ENCODE data around the gene NCOA4.
A peak's percentile ranks its signal among the peaks of the same experiment; 100 is the strongest.
"Not testable (repeated sequence)": the region's sequence is repeated elsewhere in the genome, so short reads cannot be mapped to it uniquely, and the experiment has no call there.

Gene NCOA4

DNA sequence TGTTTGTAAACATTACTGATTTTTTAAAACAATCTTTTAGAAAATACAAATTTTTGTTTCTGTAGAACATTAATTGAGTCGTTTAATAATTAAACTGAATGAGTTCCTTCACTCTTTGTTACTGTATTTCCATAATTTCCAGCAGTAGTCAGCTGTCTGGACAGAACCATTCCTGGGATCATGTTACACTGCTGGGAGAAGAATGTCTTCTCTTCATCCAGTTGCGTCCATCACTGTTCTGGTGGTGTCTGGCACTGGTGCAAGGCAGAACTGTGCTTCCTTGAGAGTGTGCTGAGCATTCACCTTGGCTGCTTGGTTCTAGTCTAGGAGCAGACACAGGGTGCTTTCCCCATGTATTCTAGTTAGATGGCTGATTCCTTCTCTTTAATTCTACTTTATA is 46.0 kb downstream of the NCOA4 start:
- not testable (repeated sequence) for ATAC-seq, H3K27ac Mint-ChIP-seq, H3K9me3 Mint-ChIP-seq, H3K27me3 Mint-ChIP-seq, H3K4me1 Mint-ChIP-seq, H3K4me3 Mint-ChIP-seq
- H3K36me3 Mint-ChIP-seq = peaks cover 14% of the 10 kb centered on the region

DNA sequence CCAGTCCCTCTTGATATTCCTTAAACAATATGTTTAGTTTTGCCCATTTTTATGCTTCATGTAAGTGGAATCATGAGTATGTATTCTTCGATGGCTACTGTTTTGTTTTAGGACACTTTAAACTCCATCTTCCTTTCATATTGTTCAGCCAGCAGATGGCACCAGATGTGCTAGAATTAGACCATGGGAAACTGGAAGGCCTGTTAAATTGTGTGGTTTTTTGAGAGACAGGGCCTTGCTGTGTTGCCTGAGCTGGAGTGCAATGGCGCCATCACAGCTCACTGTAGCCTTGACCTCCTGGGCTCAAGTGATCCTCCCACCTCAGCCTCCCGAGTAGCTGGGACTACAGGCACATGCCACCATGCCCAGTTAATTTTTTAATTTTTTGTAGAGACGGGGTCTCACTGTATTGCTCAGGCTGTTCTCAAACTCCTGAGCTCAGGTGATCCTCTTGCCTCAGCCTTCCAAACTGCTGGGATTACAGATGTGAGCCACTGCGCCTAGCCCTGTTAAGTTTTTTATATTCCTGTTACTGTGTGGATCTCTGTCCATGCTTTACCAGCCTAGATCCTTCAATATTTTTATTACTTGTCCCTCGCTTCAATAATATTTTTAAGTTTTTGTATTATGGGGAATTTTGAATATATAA is 46.8 kb downstream of the NCOA4 start:
- H3K4me1 Mint-ChIP-seq, H3K4me3 Mint-ChIP-seq, H3K27me3 Mint-ChIP-seq, H3K36me3 Mint-ChIP-seq, H3K27ac Mint-ChIP-seq, H3K9me3 Mint-ChIP-seq, ATAC-seq: not testable (repeated sequence)

DNA sequence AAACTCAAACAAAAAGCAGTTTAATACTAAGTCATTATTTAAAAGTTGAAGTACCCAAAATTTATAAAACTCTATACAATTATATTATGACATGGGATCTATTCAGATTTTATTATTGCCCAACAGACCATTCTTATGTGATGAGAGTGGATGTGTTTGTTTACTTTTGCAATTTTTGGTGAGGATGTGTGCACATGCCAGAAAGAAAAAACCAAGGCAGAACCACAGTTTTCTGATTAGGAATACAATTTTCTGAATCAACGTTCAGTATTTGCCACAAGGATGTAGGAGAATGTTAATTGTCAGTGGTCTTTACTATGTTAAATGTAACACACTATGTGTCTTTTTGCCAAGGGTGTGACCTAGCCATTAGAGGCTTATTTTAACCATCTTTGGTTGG is 49.1 kb downstream of the NCOA4 start:
- not testable (repeated sequence) for H3K4me3 Mint-ChIP-seq, H3K36me3 Mint-ChIP-seq, H3K9me3 Mint-ChIP-seq

DNA sequence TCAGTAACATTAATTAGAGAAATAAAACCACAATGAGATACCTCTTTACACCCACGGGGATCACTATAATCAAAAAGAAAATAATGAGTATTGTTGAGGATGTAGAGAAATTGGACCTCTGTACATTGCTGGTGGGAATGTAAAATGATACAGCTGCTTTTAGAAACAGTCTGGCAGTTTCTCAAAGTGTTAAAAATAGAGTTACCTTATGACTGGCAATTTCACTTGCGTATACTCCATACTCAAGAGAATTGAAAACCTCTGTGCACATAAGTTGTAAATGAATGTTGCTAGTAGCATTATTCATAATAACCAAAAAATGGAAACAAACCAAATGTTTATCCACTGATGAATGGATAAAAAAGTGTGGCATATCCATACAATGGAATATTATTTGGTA is 51.9 kb downstream of the NCOA4 start:
- H3K4me1 Mint-ChIP-seq = peaks cover 12% of the 10 kb centered on the region
- not testable (repeated sequence) for H3K4me3 Mint-ChIP-seq, H3K36me3 Mint-ChIP-seq, H3K9me3 Mint-ChIP-seq, H3K27ac Mint-ChIP-seq, H3K27me3 Mint-ChIP-seq, ATAC-seq

More for the DNA sequence above, 49.1 kb downstream of the NCOA4 start:
- H3K27ac Mint-ChIP-seq, ATAC-seq, H3K27me3 Mint-ChIP-seq, H3K4me1 Mint-ChIP-seq: not testable (repeated sequence)

DNA sequence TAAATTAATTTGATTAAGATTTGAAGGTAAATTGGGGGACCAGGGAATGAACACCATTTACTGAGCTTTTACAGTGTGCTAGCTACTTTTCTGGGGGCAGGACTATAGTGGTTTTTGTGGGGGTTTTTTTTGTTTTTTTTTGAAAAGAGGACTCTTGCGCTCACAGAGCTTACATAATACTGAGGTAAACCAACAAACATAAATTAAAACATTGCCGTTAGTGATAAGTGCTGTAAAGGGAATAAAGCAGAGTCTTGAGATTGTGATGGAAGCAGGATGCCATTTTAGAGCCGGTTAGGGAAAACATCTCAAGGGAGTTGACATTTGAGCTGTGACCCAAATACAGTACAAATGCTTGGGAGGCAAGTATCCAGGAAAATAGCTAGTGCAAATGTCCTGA is 56.4 kb downstream of the NCOA4 start:
- Mint-ChIP-seq H3K4me3 (peak overlapping the region; percentile 97), H3K4me1 (peaks cover 42% of the 10 kb centered on the region), H3K27ac (peak overlapping the region; percentile 44)
- not testable (repeated sequence) for H3K36me3 Mint-ChIP-seq, H3K9me3 Mint-ChIP-seq, H3K27me3 Mint-ChIP-seq, ATAC-seq

DNA sequence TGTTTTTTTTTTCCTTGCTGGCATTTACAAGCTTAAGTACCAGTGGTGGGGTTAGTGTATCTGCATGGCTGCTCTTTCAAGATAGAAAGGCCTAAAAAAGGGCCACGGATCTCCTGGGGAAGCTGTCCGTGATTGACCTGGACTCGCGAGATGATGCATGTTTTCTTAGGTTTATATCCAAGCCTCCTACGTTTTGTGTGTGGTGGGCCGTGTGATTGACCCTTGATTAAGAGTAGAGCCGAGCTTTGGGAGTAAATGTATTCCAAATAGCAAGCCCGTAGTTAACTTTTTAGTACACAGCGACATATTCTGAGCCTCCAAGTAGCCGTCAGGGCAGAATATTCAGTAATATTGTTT is 57.6 kb downstream of the NCOA4 start:
- Mint-ChIP-seq H3K4me3 (peak overlapping the region; percentile 97), H3K4me1 (peaks cover 42% of the 10 kb centered on the region), H3K27ac (peak overlapping the region; percentile 89)
- not testable (repeated sequence) for H3K36me3 Mint-ChIP-seq, H3K9me3 Mint-ChIP-seq, H3K27me3 Mint-ChIP-seq
- ATAC-seq = peak; percentile 5

DNA sequence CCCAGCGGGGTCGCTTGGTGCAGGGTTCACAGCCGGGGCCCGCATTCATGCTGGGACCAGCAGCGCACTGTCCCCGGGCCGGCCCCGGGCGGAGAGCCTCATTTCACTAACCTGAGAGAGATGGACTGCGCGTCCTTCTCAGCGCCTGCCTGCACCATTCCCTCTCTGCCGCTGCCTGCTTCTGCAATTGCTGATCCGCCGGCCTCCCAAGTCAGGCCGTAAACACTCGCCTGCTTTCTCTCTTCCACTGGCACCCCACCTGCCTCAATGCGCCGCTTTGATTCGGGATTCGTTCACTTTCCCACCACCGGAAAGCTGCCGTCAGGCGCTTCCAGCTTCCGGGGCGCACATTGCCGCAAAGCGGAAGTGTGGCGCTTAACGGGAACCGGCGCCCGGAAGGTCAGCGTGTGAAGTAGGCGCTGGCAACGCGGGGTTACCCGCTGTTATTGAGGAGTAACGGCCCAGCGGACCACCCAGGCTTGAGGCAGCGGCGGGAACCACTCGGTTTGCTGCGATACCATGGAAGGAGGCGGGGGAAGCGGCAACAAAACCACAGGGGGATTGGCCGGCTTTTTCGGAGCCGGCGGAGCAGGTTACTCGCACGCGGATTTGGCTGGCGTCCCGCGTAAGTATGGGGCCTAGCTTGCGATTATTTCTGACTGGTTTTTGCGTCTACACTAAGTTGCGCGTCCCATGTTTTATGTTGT is 58.2 kb downstream of the NCOA4 start, which contains the start of gene TIMM23:
Gene TIMM23, plus strand, starts transcription at position 384 of the 707 bp plus-strand sequence. Its CDS starts 136 bp downstream, at position 520.
- H3K9me3 Mint-ChIP-seq, H3K36me3 Mint-ChIP-seq, H3K27me3 Mint-ChIP-seq: not testable (repeated sequence)
- Mint-ChIP-seq H3K27ac (peak within 1 kb of the TSS; percentile 89), H3K4me1 (peaks cover 42% of the 10 kb centered on the region), H3K4me3 (peak within 1 kb of the TSS; percentile 97)
- peak; percentile 96 for ATAC-seq

DNA sequence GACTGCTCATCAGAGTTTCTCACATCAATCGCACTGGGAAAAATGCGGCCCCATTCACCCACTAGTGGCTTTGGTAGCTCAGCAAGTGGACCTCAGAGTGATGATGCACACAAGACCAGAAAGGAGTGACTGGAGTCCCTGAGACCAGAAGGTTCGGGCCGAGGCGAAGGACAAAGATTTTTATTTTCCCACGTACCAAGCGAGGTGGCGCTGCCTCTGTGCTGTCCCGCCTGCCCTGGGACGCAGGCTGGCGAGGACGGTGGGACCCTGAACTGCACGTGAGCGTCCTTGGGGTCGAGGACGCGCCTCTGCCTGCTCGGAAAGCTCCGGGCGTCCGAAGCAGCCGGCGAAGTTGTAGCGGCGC is 58.7 kb downstream of the NCOA4 start:
- peaks cover 46% of the 10 kb centered on the region for H3K4me1 Mint-ChIP-seq
- not testable (repeated sequence) for H3K9me3 Mint-ChIP-seq

DNA sequence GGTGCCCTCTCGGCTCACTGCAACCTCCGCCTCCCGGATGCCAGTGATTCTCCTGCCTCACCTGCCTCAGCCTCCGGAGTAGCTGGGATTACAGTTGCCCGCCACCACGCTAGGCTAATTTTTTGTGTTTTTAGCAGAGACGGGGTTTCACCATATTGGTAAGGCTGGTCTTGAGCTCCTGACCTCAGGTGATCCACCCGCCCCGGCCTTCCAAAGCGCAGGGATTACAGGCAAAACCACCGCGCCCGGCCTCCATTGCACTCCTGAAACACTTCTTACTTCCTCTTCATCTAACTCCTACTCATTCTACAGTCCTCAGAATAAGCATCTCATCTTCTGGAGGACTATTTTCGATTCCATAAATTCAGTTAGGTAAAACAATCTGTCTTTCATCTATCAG is 59.4 kb downstream of the NCOA4 start:
- not testable (repeated sequence) for H3K36me3 Mint-ChIP-seq, ATAC-seq, H3K27ac Mint-ChIP-seq, H3K9me3 Mint-ChIP-seq, H3K27me3 Mint-ChIP-seq
- Mint-ChIP-seq H3K4me3 (peak overlapping the region; percentile 97), H3K4me1 (peaks cover 50% of the 10 kb centered on the region)

More for the DNA sequence above, 58.7 kb downstream of the NCOA4 start:
- peak overlapping the region; percentile 89 for H3K27ac Mint-ChIP-seq
- H3K4me3 Mint-ChIP-seq = peak overlapping the region; percentile 97
- peak; percentile 65 for ATAC-seq
- not testable (repeated sequence) for H3K27me3 Mint-ChIP-seq, H3K36me3 Mint-ChIP-seq

DNA sequence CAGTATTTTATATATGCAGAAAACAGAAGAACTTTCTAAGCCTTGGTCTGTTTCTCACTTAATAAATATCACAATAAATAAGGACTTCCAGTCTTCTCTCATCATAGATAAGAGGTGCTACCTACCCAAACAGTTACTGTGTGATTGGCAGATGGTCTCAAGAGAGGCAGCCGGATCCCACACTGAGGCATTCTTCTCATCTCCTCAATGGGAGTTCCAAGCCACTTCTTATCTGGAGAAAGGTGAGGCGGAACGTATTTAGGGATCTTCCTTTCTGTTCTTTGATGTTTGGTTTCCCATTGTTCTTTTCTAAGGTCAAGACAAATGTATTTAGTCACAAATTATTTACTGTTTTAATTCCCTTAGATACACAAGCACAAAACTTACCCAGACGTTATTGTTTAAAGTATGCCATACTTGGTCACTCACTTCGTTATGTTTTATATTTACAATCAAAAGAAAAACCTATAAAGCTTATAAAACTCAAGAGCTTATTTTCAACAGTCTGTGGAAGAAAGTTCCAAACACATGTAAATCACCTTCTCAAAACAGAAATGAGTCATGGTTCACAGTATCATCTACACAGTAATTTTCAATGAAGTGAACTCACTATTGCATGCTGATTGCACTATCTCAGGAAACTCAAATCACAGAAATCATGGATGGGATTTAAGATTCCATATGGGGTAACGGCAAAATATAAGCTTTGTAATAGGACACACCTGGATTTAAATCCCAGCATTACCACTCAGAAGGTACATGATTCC is 67.6 kb downstream of the NCOA4 start:
- H3K27ac Mint-ChIP-seq, H3K9me3 Mint-ChIP-seq, ATAC-seq, H3K4me3 Mint-ChIP-seq, H3K4me1 Mint-ChIP-seq, H3K36me3 Mint-ChIP-seq, H3K27me3 Mint-ChIP-seq: not testable (repeated sequence)

DNA sequence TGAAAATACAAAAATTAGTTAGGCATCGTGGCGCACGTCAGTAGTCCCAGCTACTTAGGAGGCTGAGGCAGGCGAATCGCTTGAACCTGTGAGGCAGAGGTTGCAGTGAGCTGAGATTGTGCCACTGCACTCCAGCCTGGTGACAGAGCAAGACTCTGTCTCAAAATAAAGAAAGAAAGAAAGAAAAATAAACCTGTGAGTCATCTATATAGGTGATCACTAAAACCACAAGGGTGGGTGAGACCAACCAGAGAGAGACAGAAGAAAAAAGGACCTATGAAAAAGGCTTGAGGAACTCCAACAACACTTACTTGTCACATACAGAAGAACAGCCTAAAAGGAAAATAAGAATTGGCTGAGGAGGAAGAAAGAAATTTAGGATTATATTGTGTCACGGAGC is 72.5 kb downstream of the NCOA4 start:
- H3K27me3 Mint-ChIP-seq, ATAC-seq, H3K9me3 Mint-ChIP-seq, H3K27ac Mint-ChIP-seq, H3K4me3 Mint-ChIP-seq, H3K4me1 Mint-ChIP-seq: not testable (repeated sequence)
- peaks cover 11% of the 10 kb centered on the region for H3K36me3 Mint-ChIP-seq

DNA sequence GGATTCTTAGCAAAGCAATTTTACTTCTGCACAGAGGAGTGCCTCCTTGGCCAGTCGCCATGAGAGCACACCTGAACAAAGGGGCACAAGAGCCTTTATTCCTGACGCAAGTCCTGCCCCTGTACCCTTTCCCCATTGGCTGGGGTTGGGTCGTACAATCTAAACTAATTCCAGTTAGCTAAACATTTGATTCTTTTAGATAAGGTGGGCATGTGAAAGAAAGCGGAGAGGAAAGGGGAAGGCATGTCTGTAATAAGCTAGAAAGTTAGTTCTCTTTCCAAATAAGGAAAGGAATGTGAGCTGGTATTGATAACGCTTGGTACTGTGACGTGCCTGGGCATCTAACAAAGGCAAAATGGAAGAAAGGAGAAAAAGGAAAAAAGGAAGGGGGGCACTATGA is 73.8 kb downstream of the NCOA4 start:
- not testable (repeated sequence) for H3K27ac Mint-ChIP-seq, H3K27me3 Mint-ChIP-seq, H3K9me3 Mint-ChIP-seq, H3K4me3 Mint-ChIP-seq, ATAC-seq, H3K4me1 Mint-ChIP-seq
- H3K36me3 Mint-ChIP-seq = peaks cover 11% of the 10 kb centered on the region

Measured in stimulated activated memory B cell treated with anti-CD40 and anti-IgM and Interleukin-4, amounts not matched to agents 10 μg/mL and 1 μg/mL and 100 μg/mL, for 72 hours (primary cell).